H1 (cell line): ENCODE data around the gene TCAF1.

ENCODE experiments used
- ASH2L ChIP-seq: fragments of 200-600, 300-600 bp; sonication (generic); IDR thresholded peaks from one replicate; pipeline ENCODE4 v1.7.1; 2017; ENCODE audit warnings: low read length
- BACH1 ChIP-seq: IDR thresholded peaks from 2 replicates; pipeline ENCODE4 v1.6.1; 2012; ENCODE audit warnings: low read length, improper control_type of control experiment
- BRCA1 ChIP-seq: IDR thresholded peaks from 2 replicates; pipeline ENCODE4 v1.6.1; 2012; ENCODE audit warnings: low read depth, low read length, improper control_type of control experiment
- CTCF ChIP-seq, 3 experiments: IDR thresholded peaks; 1 replicate in 2 of 3; 2 replicates in 1 of 3; pipeline versions ENCODE4 v1.5.1 to v1.6.1; 2011; ENCODE audit warnings: low read length in 3 of 3, mild to moderate bottlenecking in 3 of 3, inconsistent platforms in 2 of 3, low read depth in 1 of 3, moderate library complexity in 1 of 3; ENCODE audit not compliant: insufficient read depth in 1 of 3; ENCODE audit errors: control extremely low read depth in 1 of 3
- EGR1 ChIP-seq: IDR thresholded peaks from 2 replicates; pipeline ENCODE4 v1.6.1; 2011; ENCODE audit warnings: low read depth, low read length, borderline replicate concordance
- EZH2 ChIP-seq: fragments of 200-600 bp; sonication (generic); IDR thresholded peaks from 2 replicates; pipeline ENCODE4 v1.7.1; 2012; ENCODE audit warnings: low read depth, mild to moderate bottlenecking, moderate library complexity, low read length, inconsistent platforms; ENCODE audit not compliant: severe bottlenecking
- GABPA ChIP-seq: IDR thresholded peaks from 2 replicates; pipeline ENCODE4 v1.6.1; 2011; ENCODE audit warnings: mild to moderate bottlenecking, low read length, moderate library complexity, borderline replicate concordance; ENCODE audit not compliant: insufficient read depth
- MAX ChIP-seq: IDR thresholded peaks from 2 replicates; pipeline ENCODE4 v1.6.1; 2012; ENCODE audit warnings: inconsistent platforms
- POLR2A ChIP-seq, 2 experiments: IDR thresholded peaks; 1 replicate in 1 of 2; 2 replicates in 1 of 2; pipeline ENCODE4 v1.6.1; 2011; ENCODE audit warnings: low read depth in 2 of 2, low read length in 2 of 2, mild to moderate bottlenecking in 2 of 2; ENCODE audit errors: control extremely low read depth in 1 of 2
- RFX5 ChIP-seq: IDR thresholded peaks from 2 replicates; pipeline ENCODE4 v1.6.1; 2011; ENCODE audit warnings: low read depth, low read length, improper control_type of control experiment, borderline replicate concordance
- RNF2 ChIP-seq: fragments of 200-900, 300-1000 bp; sonication (generic); IDR thresholded peaks from 2 replicates; pipeline ENCODE4 v1.7.1; 2016; ENCODE audit warnings: borderline replicate concordance, low read depth, mild to moderate bottlenecking, antibody characterized with exemption, low read length; ENCODE audit not compliant: poor library complexity, severe bottlenecking; ENCODE audit errors: missing control alignments
- SP1 ChIP-seq: IDR thresholded peaks from 2 replicates; pipeline ENCODE4 v1.6.1; 2011; ENCODE audit warnings: low read depth, low read length
- SUZ12 ChIP-seq: fragments of 200-600 bp; sonication (generic); IDR thresholded peaks from 2 replicates; pipeline ENCODE4 v1.6.1; 2012; ENCODE audit warnings: mild to moderate bottlenecking, inconsistent platforms, low read length, moderate library complexity, mixed read lengths

- TF ChIP-seq CTCF (IDR thresholded peaks at IDR 0.05; ENCODE audit: control extremely low read depth in 1 of 3, insufficient read depth in 1 of 3, low read depth in 1 of 3, low read length in 3 of 3) (no peak), BRCA1 (no peak), MAX (no peak), SUZ12 (no peak), RFX5 (no peak), SP1 (no peak), EGR1 (no peak), POLR2A (IDR thresholded peaks at IDR 0.05; ENCODE audit: control extremely low read depth in 1 of 2, low read depth in 2 of 2, low read length in 2 of 2) (no peak), BACH1 (no peak), GABPA (no peak), ASH2L (no peak), EZH2 (no peak), RNF2 (no peak)
Observed at GRCh38 chr7:143890558-143890957, 11.4 kb downstream of the TCAF1 start.
